HPDE6-E6E7 (cell line): Measurements from ENCODE around the gene CSGALNACT2.

Experiments
- DNase-seq: peaks from one replicate; pipeline ENCODE4 v3.0.0; 2011; ENCODE audit warnings: missing footprints; ENCODE audit errors: extremely low spot score

Gene CSGALNACT2

DNA sequence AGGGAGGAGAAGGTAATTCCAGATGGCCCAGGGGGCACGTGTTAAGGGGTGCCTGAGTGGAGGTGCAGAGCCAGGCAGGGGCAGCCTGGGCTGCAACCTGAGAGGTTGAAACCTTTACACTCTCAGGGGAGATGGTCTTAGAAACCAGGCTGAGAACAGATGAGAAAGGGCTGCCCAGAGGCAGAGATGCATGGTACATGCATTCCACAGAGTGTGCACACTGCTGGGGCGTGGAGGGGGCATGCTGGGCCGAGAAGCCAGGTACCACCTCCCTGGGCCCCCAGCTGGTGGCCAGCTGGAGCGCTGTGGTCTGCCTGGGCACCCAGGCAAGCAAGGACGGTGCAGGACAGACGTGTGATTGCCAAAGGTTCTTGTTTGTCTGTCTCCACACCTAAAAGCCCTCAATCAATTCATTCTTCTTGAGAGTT lies 14.1 kb upstream of the CSGALNACT2 start:
- DNase-seq, result no peak

DNA sequence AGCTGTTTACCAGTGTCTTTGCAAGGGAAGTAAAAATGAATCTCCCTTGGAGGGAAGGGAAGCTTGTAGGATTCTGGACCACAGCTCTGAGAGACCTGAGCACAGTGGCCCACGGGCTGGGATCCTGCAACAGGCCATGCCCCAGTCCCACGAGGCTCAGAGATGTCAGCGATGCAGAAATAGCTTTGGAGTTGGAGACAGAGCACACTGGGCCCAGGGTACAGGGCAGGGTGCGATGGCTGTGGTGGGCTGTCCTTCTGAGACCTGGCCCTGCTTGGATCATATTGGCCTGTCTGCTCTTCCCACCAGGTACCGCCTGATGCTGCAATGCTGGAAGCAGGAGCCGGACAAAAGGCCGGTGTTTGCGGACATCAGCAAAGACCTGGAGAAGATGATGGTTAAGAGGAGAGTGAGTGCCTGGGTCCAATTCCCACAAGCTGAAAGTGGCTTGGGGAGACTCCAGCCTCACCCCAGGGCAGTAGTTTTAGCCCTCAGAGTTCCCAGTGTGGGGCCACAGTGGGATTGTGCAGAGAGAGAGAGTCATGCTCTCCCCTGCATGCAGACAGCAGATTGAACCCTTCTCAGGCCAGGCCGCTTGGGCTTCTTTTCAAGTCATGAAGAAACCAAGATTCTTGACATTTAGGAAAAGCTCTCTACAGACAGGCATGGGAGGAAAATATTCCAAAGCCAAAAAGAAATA lies 13.5 kb upstream of the CSGALNACT2 start:
- DNase-seq, result no peak

DNA sequence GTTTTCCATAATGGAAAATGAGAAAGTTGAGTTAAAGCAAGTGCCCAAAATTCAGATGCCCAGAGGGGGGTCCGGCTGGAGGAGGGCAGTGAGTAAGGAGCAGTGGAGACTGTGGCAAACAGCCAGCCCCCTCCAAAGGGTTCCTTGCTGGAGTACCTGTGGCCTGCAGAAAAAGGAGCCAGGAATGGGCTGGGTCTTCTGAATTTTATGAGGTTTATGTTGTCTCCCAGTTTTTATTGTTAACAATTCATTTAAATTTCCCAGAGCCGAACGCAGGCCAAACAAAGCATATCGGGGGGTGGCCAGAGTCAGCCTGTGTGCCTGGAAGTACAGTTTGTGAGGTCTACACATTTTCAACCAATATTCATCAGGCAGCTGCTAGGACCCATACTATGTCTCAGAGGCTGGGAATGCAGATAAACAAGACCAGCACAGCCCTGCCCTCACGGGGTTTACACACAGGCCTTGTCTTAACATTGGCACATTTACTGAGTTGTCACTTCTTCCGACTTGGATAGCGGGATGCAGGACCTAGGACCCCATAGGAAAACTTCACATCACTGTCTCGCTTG lies 12.9 kb upstream of the CSGALNACT2 start:
- no peak for DNase-seq

DNA sequence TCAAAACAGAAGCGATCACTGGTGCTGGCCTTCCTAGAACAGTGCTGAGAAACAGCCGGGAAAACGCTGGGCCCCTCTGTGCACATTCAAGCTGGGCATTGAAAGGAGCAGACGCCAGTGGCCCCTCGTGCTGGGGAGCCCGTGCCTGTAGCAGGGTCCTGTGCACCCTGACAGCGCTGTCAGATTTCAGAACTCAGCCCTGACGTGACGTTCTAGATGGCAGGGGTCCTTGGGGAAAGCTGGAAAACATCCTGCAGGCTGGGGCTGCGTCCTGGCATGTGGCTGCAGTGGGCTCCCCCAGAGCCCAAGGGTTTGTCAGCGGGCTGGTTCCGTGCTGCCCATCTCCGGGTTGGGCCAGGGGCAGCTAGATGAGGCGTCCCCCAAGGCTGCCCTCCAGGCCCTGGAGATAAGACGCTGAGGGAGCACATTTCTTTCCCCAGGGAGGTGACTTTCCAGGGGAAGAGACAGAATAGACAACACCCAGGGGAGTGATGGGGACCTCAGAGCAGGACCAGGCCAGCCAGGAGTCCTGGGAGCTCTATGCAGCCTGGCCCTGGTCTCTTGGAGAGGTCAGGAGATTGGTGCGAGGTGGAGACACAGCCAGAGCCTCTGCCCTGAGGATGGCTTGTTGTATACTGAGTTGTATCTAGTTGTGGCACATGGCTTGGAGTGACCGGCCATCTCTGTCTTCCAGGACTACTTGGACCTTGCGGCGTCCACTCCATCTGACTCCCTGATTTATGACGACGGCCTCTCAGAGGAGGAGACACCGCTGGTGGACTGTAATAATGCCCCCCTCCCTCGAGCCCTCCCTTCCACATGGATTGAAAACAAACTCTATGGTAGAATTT lies 12.1 kb upstream of the CSGALNACT2 start:
- no peak for DNase-seq

DNA sequence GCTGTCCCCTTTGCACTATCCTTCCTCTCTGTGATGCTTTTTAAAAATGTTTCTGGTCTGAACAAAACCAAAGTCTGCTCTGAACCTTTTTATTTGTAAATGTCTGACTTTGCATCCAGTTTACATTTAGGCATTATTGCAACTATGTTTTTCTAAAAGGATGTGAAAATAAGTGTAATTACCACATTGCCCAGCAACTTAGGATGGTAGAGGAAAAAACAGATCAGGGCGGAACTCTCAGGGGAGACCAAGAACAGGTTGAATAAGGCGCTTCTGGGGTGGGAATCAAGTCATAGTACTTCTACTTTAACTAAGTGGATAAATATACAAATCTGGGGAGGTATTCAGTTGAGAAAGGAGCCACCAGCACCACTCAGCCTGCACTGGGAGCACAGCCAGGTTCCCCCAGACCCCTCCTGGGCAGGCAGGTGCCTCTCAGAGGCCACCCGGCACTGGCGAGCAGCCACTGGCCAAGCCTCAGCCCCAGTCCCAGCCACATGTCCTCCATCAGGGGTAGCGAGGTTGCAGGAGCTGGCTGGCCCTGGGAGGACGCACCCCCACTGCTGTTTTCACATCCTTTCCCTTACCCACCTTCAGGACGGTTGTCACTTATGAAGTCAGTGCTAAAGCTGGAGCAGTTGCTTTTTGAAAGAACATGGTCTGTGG lies 11.4 kb upstream of the CSGALNACT2 start:
- no peak for DNase-seq

DNA sequence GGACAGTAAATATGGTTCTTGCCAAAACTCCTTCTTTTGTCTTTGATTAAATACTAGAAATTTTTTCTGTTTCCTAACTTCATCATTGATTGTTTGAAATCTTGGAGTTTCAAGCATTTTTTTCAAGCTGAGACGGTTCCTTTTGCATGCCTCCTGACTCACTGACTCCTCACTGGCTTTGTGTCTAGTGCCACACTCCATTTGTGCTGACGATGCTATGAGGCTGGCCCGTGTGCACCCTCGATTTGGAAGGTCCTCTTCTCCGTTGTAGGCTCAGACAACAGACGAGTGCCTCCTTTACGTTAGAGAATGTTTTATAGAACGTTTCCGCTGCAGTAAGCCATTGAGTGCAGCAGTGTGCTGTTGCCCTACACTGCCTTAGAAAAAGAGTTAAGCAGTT lies 10.8 kb upstream of the CSGALNACT2 start:
- DNase-seq, result no peak

DNA sequence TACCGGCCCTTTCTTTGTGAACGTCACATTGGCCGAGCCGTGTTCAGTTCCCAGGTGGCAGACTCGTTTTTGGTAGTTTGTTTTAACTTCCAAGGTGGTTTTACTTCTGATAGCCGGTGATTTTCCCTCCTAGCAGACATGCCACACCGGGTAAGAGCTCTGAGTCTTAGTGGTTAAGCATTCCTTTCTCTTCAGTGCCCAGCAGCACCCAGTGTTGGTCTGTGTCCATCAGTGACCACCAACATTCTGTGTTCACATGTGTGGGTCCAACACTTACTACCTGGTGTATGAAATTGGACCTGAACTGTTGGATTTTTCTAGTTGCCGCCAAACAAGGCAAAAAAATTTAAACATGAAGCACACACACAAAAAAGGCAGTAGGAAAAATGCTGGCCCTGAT lies 9.9 kb upstream of the CSGALNACT2 start:
- DNase-seq, result no peak

DNA sequence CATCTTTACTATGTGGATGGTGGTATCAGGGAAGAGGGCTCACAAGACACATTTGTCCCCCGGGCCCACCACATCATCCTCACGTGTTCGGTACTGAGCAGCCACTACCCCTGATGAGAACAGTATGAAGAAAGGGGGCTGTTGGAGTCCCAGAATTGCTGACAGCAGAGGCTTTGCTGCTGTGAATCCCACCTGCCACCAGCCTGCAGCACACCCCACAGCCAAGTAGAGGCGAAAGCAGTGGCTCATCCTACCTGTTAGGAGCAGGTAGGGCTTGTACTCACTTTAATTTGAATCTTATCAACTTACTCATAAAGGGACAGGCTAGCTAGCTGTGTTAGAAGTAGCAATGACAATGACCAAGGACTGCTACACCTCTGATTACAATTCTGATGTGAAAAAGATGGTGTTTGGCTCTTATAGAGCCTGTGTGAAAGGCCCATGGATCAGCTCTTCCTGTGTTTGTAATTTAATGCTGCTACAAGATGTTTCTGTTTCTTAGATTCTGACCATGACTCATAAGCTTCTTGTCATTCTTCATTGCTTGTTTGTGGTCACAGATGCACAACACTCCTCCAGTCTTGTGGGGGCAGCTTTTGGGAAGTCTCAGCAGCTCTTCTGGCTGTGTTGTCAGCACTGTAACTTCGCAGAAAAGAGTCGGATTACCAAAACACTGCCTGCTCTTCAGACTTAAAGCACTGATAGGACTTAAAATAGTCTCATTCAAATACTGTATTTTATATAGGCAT lies 9.1 kb upstream of the CSGALNACT2 start:
- peak; percentile 69 for DNase-seq

DNA sequence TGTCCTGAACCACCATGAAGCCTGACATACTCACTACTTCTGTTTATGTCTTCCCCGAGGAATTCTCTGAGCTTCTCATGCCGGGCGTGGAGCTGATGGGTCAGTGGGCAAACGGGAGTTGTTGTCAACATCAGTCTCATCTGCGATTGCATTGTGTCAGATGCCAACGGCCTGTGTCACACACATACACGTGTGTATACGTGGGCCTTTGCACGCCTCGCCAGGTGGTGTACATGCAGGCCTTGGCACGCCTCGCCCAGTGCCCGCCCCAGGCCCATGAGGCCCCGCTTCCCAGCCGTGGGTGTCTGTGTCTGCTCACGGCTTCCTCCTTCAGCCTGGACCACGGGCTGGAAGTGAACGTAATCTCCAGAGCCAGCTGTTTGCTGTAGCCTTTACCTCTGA lies 7.5 kb upstream of the CSGALNACT2 start:
- DNase-seq, result peak; percentile 39

DNA sequence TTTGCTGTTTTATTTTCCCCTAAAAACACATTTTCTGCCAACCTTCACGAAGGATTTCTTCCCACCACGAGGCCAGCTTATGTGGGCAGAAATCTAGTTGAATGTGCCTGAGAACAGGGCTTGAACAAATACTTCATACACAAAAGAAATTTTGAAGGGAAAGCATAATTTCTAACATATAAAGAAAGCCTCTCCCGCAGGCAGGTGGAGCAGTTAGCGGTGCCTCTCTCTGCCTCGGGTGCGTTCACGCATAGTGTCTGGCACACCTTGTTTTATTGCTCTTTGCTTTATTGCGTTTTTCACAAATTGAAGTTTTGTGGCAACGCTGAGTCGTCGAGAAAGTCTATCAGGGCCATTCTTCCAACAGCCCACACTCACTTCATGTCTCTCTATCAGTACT lies 7.0 kb upstream of the CSGALNACT2 start:
- no peak for DNase-seq

DNA sequence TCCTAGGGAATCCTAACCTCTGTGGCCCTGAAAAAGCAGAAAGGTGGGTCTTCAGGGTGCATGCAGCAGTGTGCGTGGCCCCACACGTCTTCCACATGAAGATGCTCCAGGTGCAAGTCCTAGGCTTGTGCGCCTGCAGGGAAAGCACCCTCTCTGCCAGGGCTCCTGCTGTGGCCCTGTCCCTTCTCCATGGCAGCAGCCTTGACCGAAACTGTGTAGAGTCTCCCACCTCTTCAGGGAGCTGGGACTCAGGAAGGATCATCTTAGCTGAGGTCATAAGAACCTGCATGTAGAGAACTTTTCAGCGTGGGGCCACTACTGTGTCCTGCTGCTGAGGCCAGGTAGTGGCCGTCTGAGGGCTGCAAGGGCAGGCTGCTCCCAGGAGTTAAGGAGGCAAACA lies 6.3 kb upstream of the CSGALNACT2 start:
- DNase-seq, result no peak

DNA sequence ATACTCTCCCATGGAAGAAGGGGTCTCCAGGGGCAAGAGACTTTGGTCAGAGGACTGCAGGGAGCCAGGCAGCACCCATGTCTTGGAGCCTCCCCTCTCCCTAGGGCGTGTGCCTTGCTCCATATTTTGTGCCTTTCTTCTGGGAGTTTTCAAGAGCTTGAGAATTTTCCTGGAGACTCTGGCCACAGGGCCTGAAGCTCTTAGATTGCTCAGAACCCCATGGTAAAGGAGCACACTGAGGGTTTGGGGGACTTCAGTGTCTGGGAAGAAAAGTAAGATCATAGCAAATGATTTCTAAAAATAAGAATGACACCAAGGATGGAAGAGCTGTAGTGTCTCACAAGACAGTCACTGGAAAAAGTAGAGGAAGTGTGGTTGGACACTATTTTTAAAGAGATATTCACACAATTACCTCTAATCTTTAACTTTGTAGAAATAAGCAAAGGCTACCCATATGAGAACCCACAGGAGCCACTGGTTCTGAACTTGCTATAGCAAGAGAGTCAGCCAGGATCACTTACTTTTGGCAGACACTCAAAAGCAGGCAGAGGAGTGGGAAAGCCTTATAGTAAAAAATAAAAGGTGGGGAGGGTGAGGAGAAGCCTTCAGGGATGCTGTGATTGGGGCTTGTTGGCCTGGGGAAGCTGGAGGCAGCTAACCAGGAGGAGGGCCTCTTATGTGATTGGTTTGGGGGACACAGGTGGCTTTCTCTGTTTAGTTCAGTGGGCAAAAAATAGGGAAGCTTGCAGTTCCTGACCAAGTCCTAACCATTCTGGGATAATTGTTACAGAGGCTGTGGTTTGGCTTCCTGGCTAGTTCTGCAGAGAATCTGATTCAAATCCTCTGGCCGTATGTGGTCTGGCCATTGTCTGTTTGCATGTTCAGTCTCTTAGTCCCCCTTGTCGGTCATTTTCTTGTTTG lies 5.1 kb upstream of the CSGALNACT2 start:
- DNase-seq, result no peak

DNA sequence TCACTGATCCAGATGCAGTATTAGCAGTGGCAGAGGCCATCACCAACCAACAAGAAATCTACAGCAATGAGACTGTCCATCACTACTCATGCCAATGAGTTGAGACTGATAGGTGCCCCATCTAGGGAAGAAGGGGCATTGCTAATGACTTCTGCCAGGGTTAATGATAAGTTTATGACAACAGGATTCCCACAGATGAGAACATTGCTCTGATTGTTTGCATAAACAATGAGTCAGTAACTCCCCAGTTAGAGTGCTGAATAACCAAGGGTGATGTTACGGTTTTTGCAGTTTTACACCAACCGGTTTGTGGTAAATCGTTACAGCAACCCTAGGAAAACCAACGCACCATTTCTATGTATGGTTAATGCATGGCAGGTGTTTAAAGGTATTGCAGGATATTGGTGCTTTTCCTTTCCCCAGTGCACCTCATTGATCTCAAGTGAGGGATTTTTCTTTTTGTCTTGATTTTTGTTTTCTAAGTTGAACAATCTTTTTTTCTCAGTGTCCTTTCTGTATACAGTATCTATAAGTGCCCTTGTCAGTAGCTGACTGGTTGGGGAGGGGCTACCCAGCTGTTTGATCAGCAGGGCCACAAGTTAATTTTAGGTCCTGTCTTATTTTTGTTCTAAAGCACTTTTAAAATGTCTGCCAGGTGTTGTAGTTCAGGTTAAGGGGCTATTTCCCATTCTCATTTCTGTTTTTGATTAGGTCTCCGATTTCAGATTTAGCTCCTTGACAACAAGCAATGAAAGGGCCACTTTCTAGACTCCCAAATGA lies 3.9 kb upstream of the CSGALNACT2 start:
- no peak for DNase-seq

DNA sequence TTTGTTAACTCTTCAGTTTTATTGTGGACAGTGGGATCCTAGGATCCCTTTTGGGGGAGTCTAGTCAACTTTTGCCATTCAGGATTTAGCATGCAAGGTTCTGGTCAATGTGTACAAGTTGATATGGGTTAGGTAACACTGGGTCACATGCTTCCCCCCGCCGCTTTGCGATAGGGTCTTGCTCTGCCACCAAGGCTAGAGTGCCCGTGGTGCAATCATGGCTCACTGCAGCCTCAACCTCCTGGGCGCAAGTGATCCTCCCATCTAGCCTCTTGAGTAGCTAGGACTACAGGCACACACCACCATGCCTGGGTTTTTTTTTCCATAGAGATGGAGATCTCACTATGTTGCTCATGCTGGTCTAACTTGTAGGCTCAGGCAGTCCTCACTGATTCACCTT lies 3.2 kb upstream of the CSGALNACT2 start:
- no peak for DNase-seq

DNA sequence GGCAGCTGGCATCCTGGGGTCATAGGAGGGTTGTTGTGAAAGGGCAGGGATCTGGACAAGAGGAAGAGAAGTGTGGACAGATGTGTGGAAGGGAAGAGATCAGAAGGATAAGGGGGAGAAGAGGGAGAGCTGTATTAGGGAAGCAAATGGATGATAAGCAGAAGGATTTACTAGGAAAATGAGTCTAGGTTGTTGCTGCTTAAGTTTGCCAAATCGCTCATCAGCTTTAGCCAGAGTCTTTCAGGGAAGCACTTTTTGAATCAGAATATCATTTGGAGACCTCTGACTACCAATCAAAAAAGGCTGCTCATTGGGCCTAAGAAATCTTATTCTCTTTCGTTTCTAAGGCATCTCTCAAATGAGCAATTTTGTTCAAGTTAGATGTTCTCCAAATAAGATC lies 2.6 kb upstream of the CSGALNACT2 start:
- no peak for DNase-seq

DNA sequence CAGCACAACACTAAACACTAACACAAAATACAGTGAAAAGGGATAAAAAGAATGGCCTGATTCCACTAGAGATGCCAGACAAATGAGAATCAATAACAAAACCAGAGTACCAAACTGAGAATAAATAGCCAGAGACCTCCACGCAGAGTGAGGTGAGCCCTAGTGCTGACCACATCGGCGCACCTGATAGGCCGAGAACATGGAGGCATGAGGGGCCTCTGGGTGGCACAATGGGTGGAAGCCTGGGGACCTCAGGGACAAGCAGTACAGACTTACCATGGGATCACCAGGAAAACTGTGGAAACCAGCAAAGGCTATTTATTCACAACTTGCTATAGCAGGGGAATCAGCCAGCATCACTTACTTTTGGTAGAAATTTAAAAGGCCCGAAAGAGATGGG lies 1.8 kb upstream of the CSGALNACT2 start:
- no peak for DNase-seq

DNA sequence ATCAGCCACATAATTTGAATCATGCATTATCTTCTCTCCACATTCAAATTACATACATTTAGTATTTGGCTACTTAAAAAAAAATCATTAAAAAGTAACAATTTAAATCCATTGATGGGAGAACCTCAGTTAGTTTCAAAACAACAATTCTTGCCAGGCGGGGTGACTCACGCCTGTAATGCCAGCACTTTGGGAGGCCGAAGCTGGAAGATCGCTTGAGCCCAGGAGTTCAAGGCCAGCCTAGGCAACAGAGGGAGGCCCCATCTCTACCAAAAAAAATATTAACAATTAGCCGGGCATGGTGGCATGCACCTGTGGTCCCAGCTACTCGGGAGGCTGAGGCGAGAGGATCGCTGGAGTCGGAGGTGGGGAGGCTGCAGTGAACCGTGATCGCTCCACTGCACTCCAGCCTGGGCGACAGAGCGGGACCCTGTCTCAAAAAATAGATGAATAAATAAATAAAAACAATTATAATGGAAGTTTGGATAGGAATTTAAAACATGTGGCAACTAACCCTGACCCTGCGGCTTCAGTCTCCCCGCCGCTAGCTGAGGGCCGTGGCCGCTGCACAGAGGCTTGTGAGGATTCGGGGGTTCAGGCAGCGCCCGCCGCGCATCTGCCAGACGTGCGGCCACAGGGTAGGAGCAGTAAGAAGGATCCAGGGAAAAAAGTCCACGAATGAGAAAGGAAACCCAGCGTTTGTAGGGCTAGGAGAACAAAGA lies 1.1 kb upstream of the CSGALNACT2 start:
- DNase-seq, result no peak

DNA sequence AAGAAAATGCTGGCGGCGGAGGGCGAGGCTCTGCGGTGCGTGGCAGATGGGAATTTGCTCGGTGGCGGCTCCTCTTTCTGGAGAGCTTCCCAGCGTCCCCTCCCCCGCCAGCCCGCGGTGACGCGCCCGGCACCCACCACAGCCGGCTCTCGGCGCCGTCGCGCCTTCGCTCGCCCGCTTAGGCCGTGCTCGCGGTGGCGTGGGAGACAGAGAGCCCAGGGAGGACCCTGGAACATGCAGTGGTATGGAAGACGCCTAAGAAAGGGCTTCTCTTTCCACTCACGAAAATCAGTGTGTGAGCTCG lies 576 bp upstream of the CSGALNACT2 start:
- no peak for DNase-seq

DNA sequence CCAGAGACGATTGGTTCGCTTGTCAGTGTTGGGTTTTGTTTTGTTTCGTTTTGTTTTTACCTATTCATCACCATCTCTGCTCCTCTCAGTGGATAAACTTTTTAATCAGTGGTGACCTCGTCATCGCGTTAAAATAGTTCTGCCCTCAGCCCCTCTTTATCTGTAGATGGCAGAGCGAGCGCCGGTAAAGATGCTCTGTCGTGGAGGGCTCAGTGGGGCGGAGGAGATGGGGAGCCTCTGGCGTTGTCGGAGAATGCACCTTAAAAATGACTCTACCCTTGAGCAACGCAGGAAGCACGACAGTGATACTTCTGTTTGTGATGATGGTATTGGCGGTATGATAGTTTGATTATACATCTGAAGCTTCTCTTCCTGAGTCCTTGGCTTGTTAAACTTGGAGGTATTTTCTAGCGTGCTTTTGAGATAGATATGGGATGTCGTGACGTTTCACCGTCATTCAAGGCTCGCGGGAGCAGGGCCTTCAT lies 554 bp downstream of the CSGALNACT2 start:
- no peak for DNase-seq
